ENCODE results near the gene EPN2.
A peak's percentile ranks its signal among the peaks of the same experiment; 100 is the strongest.
"Not testable (repeated sequence)": the region's sequence is repeated elsewhere in the genome, so short reads cannot be mapped to it uniquely, and the experiment has no call there.

Gene EPN2

GRCh38 chr17:19346351-19347255 is 109.4 kb downstream of the EPN2 start:
- DNase-seq, result peak; percentile 36

DNA sequence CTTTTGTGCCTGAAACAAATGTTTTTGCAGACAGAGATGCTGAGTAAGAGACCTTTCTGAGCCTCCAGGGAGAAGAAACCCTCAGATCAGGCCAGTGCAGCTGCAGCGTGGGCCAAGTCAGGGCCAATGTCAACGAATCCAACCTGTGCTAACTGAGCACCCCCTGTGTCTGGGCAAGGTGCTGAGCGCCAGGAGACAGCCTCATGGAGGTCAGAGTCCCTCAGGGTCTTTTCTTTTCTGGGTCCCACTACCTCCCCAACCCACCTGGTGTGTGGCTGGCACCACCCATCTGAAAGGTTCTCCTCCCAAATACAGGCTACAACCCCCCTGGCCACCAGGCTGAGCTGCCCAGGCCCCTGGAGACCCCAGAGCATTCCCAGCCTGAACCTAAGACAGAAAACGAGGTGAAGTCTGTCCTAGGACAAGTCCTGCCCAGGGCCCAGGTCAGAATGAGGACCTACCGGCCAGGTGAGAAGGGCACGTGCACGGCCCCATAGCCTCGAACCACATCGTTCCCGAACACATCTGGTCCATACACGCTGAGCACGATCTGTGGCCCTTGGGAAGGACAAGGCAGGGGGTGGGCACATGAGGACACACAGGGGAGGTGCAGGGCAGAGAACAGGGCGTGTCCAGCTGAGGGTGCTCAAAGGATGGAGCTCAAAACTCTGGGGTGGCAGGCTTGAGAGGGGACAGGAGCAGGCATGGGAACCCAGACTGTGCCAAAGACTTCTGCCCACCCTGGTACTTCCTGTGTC is 110.3 kb downstream of the EPN2 start:
- DNase-seq, result no peak

DNA sequence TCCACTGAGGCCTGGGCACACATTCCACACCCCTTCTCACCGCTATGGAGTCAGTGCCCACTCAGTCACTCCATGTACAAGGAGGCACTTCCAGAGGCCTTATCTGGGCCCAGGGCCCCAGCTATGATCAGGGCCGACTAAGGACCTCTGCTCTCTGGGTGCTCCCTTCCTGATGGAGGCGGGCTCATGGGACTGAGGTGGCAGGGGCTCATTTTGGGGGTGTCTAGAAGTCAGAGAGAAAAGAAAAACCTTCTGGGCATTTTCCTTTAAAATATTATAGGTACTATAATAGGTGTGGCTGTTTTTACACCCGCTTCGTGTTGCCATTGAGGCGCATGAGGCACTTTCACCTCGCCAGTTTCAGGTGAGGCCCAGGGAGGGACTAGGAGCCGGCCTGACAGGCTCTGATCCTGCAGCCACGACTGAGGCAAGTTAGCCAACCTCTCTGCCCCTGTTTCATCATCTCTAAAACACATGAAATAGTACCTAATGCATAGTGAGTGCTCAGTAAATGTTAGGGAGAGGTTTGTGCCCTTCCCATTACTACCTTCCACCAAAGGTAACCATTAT is 111.0 kb downstream of the EPN2 start:
- DNase-seq, result no peak

DNA sequence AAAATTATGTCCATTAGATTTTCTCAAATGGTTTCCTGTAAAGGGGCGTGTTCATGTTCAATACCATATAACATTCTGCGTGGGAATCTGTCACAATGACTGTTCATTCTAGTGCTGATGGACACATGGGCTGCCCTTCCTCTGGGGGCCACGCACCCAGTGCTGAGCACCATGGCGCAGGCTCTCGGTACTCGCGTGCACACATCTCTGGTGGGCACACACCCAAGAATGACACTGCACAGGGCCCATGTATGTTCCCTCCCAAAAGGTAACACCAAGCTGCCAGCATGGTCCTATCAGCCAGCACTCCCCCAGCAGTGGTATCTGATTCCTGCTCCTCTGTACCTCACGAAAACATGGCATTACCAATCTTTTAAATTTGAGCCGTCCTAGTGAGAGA is 111.6 kb downstream of the EPN2 start:
- DNase-seq, result no peak

- not testable (repeated sequence) for DNase-seq
These were observed 116.2 kb downstream of the EPN2 start for GRCh38 chr17:19353401-19353800.

DNA sequence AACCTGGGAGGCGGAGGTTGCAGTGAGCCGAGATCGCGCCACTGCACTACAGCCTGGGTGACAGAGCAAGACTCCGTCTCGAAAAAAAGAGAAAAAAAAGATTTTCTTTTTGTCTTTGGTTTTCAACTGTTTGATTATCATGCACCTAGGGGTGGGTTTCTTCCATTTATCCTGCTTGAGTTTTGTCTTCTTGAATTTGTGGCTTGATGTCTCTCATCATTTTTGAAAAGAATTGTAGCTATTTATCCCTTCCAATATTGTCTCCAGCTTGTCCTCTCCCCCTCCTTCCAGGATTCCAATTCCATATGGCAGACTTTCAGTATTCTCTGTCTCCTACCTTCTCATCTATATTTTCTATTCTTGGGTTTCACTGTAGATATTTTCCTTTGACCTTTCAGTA is 117.6 kb downstream of the EPN2 start:
- no peak for DNase-seq

GRCh38 chr17:19357351-19357750 is 120.2 kb downstream of the EPN2 start:
- DNase-seq, result no peak

GRCh38 chr17:19357761-19358160 is 120.6 kb downstream of the EPN2 start:
- no peak for DNase-seq

- no peak for DNase-seq
These were observed 122.0 kb downstream of the EPN2 start for GRCh38 chr17:19359151-19359550.

DNA sequence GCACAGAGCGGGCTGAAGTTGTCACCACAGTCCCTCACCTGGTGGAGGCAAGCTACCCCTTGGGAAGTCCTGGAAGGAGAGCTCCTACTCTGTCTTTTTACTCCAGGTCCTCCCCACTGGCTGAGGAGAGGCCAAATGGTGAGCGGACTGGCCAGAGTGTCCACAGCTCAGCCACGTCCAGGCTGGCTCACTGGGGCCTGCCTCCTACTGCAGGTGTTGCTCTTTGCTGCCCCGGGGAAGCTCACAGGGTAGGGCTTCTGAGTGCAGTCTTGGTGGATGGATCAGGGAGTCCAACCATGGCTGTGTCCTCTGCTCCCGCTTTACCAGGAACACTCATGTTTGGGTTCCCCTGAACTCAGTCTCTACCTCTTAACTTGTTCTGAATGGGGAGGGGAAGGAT is 122.7 kb downstream of the EPN2 start:
- no peak for DNase-seq

DNA sequence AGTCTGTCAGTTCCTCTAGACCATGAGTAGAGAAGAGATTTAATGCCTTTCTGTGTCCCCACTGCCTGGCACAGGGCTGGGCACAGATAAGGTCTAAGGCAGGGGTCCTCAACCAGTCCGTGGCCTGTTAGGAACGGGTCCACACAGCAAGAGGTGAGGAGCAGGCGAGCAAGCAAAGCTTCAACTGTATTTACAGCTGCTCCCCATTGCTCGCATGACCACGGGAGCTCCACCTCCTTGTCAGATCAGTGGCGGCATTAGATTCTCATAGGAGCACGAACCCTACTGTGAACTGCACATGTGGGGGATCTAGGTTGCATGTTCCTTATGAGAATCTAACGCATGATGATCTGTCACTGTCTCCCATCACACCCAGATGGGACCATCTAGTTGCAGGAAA is 123.6 kb downstream of the EPN2 start:
- DNase-seq, result no peak

- DNase-seq, result no peak
These were observed 124.2 kb downstream of the EPN2 start for GRCh38 chr17:19361326-19361725.

DNA sequence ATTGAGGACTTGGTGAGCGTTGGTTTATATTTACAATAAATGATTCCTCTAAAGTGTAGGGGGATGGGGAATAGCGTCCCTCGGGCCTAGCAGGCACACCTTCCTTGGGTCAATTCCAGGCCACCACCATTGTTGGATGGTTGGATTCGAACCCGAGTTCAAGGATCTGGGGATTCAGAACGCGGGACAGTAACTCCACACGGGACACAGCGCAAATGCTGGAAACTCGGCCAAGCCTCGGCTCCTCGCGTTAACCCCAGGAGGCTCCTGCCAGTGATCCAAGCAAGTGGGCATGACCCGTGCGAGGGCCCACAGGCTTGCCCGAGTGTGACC is 124.7 kb downstream of the EPN2 start:
- DNase-seq, result no peak

DNA sequence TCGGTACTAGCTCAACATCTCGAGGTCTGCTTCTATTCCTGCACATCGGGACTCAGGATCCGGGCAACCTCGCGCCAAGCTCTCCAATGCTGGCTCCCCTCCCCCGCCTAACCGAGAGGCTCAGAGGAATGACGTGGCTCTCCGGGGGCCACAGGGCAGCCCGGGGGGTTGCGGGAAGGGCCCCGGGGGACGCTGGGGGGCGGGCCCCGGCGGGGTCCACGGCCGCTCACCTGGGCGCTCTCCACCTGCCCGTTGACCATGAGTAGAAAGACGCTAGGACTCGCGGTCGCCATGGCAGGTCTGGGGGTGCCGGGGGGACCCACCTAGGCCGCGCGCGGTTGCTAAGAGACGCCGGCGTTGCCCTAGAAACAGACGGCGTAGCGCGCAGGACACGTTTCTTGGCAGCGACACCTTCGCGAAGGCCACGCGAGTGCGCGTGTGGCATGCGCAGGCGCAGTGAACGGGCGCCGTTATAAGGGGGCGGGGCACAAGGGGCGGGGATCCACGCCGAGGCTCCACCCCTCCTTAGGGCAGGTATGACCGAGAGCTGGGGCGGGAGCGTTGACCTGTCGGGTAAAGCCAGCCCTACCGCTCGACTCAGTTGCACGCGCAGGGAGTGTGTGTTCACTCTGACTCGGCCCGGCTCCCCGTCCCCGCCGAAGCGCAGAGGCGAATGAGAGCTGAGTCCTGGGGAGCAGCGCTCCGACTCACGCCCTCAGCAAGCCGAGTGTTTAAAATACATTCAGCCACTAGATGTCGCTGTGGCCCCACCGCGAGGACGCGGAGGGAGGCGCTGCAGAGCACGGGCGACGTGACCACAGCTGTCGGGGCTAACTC is 125.3 kb downstream of the EPN2 start, which contains the start of gene B9D1:
B9D1 (minus strand) TSS at position 447 of the 837 bp plus-strand sequence; CDS start at position 293, 154 bp downstream.
- DNase-seq, result peak; percentile 81

GRCh38 chr17:19363114-19363438 is 125.9 kb downstream of the EPN2 start:
- DNase-seq, result no peak

DNA sequence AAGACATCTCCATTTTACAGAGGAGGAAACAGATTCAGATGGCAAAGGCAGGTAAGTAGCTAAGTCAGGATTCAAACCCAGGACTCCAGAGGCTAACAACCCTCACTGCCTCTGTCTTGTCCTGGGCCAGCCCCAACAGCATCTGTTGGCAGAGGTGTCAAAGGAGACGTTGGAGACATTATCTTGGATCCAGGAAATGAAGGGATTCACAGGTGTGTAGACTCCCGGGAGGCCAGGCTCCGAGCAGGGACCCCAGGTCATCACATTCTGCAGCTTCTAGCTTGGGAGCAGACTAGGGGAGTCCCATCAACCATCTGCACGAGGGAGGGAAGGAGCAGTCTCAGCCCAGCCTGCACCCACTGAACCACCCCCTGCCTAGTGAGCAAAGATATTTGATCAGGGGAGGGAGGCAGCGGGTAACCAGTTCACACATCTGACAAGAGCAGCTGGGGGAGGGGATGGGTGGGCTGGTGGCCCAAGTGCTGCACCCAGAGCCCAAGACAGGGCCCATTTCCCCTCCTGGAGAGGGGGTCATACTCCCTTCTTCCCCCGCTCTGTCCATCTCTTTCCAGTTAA is 126.4 kb downstream of the EPN2 start:
- no peak for DNase-seq

- DNase-seq, result no peak
These were observed 127.7 kb downstream of the EPN2 start for GRCh38 chr17:19364699-19365498.

GRCh38 chr17:19365499-19365817 is 128.3 kb downstream of the EPN2 start:
- no peak for DNase-seq

- no peak for DNase-seq
These were observed 128.9 kb downstream of the EPN2 start for GRCh38 chr17:19365833-19366636.

DNA sequence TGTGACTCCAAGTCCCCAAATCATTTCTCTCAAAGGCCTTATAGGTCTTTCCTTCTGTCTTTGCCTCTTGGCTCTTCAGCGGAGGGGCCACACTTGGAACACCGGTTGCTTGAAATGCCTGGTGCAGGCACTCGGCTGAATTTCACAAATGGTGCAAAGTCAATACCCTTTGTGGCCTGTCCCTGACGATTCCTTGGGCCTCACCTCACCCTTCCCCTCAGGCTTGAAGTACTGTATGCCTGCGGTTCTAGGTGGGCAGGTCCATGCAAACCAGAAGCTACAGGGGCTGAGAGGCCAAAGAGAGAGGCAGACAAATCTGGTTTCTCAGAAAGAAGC is 129.4 kb downstream of the EPN2 start:
- DNase-seq, result no peak

- DNase-seq, result no peak
These were observed 131.1 kb downstream of the EPN2 start for GRCh38 chr17:19368229-19368628.
